B cell (primary cell): ENCODE results near the gene ZSCAN21. TPM values are rescaled to one million over a fixed set of nuclear protein-coding genes. Genes with fewer than 3 reads are reported as not detected.

Source experiments
- ATAC-seq: fragments of 200-7000 bp; cut with Tn5 transposase; one replicate; pipeline ENCODE4 v1.10.0; 2021; ENCODE audit warnings: low read depth, mild to moderate bottlenecking, moderate number of reproducible peaks, moderate library complexity
- CTCF ChIA-PET: fragments of 350-600 bp; sonication (Branson Sonifier 250); formaldehyde crosslinking; loops from one replicate; lab custom pipeline; 2021; ENCODE audit warnings: antibody characterized with exemption, inconsistent platforms; lab: Charles Lee
- POLR2A ChIA-PET: fragments of 350-600 bp; sonication (Branson Sonifier 250); formaldehyde crosslinking; loops from one replicate; lab custom pipeline; 2021; ENCODE audit warnings: antibody characterized with exemption; lab: Charles Lee
- DNase-seq: peaks from one replicate; pipeline ENCODE4 v3.0.0; 2013
- H2AFZ ChIP-seq: 2 replicates; pipeline ENCODE4 v1.6.1; 2012; ENCODE audit warnings: mild to moderate bottlenecking, low read depth, low read length; ENCODE audit not compliant: insufficient read depth, poor library complexity, severe bottlenecking
- H3K27ac ChIP-seq, 2 donors: 1 replicate in 1 of 2; 2 replicates in 1 of 2; pipeline ENCODE4 v1.5.1; 2012 to 2013; ENCODE audit warnings: low read length in 2 of 2, mild to moderate bottlenecking in 2 of 2, moderate library complexity in 1 of 2
- H3K27me3 ChIP-seq, 4 experiments: fragments of 200-600 bp in 1 of 4; sonication (generic) in 1 of 4; replicated peaks in 1 of 4; 1 replicate in 2 of 4; 2 replicates in 2 of 4; pipeline versions ENCODE4 v1.6.1 to v1.7.0; 2013 to 2016; ENCODE audit warnings: low read length in 3 of 4, mild to moderate bottlenecking in 2 of 4, mixed read lengths in 1 of 4, moderate library complexity in 1 of 4; ENCODE audit not compliant: insufficient read depth in 4 of 4, control insufficient read depth in 3 of 4; ENCODE audit errors: control extremely low read depth in 1 of 4
- H3K36me3 ChIP-seq, 2 experiments: replicated peaks in 1 of 2; 1 replicate in 1 of 2; 2 replicates in 1 of 2; pipeline versions ENCODE4 v1.6.1 to v1.7.1; 2013; ENCODE audit warnings: low read length in 1 of 2; ENCODE audit not compliant: insufficient read depth in 2 of 2, control insufficient read depth in 1 of 2; ENCODE audit errors: control extremely low read depth in 1 of 2, extremely low read depth in 1 of 2
- H3K4me1 ChIP-seq, 2 donors: fragments of 200-600 bp in 1 of 2; sonication (generic) in 1 of 2; 1 replicate in 1 of 2; 2 replicates in 1 of 2; pipeline versions ENCODE4 v1.5.1 to v1.6.1; 2013 to 2017; ENCODE audit warnings: low read length in 2 of 2; ENCODE audit not compliant: control insufficient read depth in 2 of 2, insufficient read depth in 2 of 2
- H3K4me2 ChIP-seq: replicated peaks from 2 replicates; pipeline ENCODE3; 2012; ENCODE audit warnings: mild to moderate bottlenecking, low read depth, low read length; ENCODE audit not compliant: poor library complexity, severe bottlenecking
- H3K4me3 ChIP-seq, 5 experiments: fragments of 200-600 bp in 1 of 5; sonication (generic) in 1 of 5; 1 replicate in 3 of 5; 2 replicates in 2 of 5; pipeline versions ENCODE4 v1.5.1 to v1.7.0; 2011 to 2016; ENCODE audit warnings: low read length in 4 of 5, mild to moderate bottlenecking in 4 of 5, low read depth in 2 of 5, control low read depth in 1 of 5, moderate library complexity in 1 of 5; ENCODE audit not compliant: insufficient read depth in 1 of 5; ENCODE audit errors: control extremely low read depth in 1 of 5, extremely low read depth in 1 of 5
- H3K79me2 ChIP-seq: fragments of 200-600 bp; sonication (generic); one replicate; pipeline ENCODE4 v1.6.0; 2016; ENCODE audit warnings: low read length; ENCODE audit not compliant: control insufficient read depth, insufficient read depth
- H3K9ac ChIP-seq: fragments of 200-600 bp; sonication (generic); 2 replicates; pipeline ENCODE4 v1.6.1; 2017; ENCODE audit warnings: mild to moderate bottlenecking, low read length, moderate library complexity
- H3K9me3 ChIP-seq, 3 donors: one replicate each; pipeline versions ENCODE4 v1.6.1 to v1.7.1; 2013; ENCODE audit warnings: low read length in 2 of 3; ENCODE audit not compliant: control insufficient read depth in 2 of 3, insufficient read depth in 1 of 3; ENCODE audit errors: control extremely low read depth in 1 of 3
- H4K20me1 ChIP-seq: 2 replicates; pipeline ENCODE4 v1.6.0; 2012; ENCODE audit warnings: mild to moderate bottlenecking, low read length; ENCODE audit not compliant: insufficient read depth, control insufficient read depth, poor library complexity, severe bottlenecking
- H3K27ac Mint-ChIP-seq: one replicate; pipeline ENCODE4 v1.8.0; 2021; ENCODE audit warnings: mixed read lengths
- H3K27me3 Mint-ChIP-seq: one replicate; pipeline ENCODE4 v1.8.0; 2021; ENCODE audit warnings: mixed read lengths
- H3K4me1 Mint-ChIP-seq: one replicate; pipeline ENCODE4 v1.8.0; 2021; ENCODE audit warnings: mixed read lengths
- H3K4me3 Mint-ChIP-seq: one replicate; pipeline ENCODE4 v1.8.0; 2021; ENCODE audit warnings: mixed read lengths
- H3K9me3 Mint-ChIP-seq: one replicate; pipeline ENCODE4 v1.8.0; 2022; ENCODE audit warnings: mixed read lengths; ENCODE audit not compliant: insufficient read depth
- CTCF ChIP-seq: fragments of 200-600 bp; IDR thresholded peaks from one replicate; pipeline ENCODE4 v1.8.0; 2022; ENCODE audit warnings: antibody characterized with exemption, mild to moderate bottlenecking
- EZH2 ChIP-seq: IDR thresholded peaks from 2 replicates; pipeline ENCODE4 v1.6.1; 2012; ENCODE audit warnings: borderline replicate concordance, low read depth, mild to moderate bottlenecking, moderate library complexity, low read length; ENCODE audit not compliant: insufficient read depth, poor library complexity, severe bottlenecking
- WGBS: methylation state at CpG from one replicate; pipeline ENCODE4 v1.1.5; 2013; ENCODE audit warnings: missing lambda C conversion rate; ENCODE audit not compliant: insufficient coverage; 5-methylcytosine and 5-hydroxymethylcytosine counted together
- intact Hi-C: fragments of 100-400 bp; cut with micrococcal nuclease; formaldehyde crosslinking; loops from one replicate; pipeline ENCODE4 v1.10.0; 2022
- polyA plus RNA-seq: library from polyadenylated mRNA; depleted of rRNA; stranded (reverse); fragments of >200 nt; gene quantifications from 2 replicates; pipeline ENCODE4 v1.2.3, GENCODE V29; 2012
- total RNA-seq, 2 donors: library from RNA; stranded (reverse); fragments of 120-200 nt in 1 of 2; gene quantifications; 1 replicate in 1 of 2; 2 replicates in 1 of 2; pipeline versions ENCODE4 v1.2.3 to v1.2.4, GENCODE V29; 2013 to 2022

Gene ZSCAN21
- total and polyA plus RNA-seq, 2 donors (not counting 1 experiment from before 2014, with no cell fraction given), result 6.7 to 13.2 TPM

DNA sequence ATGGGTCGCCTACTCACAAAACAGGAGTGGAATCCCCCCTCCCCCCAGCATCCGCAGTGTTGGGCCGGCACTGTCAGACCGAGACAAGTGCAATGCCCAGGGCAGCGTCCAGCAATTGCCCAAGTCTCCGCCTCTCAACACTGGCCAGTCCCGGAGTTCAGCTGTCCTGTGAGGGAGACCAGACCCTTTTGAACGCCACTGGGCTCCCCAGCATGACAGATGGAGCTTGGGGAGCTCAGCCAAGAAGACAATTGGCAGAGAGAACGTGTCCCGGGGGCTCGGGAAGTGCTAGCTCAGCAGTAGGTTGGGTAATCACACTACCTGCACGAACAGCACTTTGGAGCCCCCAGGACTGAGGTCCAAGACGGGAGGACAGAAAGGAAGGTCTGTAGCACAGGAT lies 43.9 kb downstream of the ZSCAN21 start:
- H3K36me3 ChIP-seq, result peaks cover 2 to 78% of the 10 kb centered on the region in 2 experiments
- intact Hi-C loops, result no loop called here
- no peaks in the 10 kb centered on the region for H3K27me3 ChIP-seq
- H3K79me2 ChIP-seq, result peaks cover 19% of the 10 kb centered on the region
- peaks cover 43% of the 10 kb centered on the region for H4K20me1 ChIP-seq
- CTCF ChIA-PET, result no interaction called here
- H3K27me3 Mint-ChIP-seq, result no peaks in the 10 kb centered on the region
- H3K4me2 ChIP-seq, result no peak overlapping the region
- DNase-seq (no peak), ATAC-seq (no peak)
- no peak for TF ChIP-seq CTCF
- TF ChIP-seq EZH2, result no peak
- H3K4me3 ChIP-seq, result no peak overlapping the region
- 91% methylated on average over 13 of the region's 13 CpGs for WGBS
- peaks cover 21% of the 10 kb centered on the region for H3K4me1 Mint-ChIP-seq
- no peaks in the 10 kb centered on the region for H3K9me3 ChIP-seq
- no peak overlapping the region for H3K27ac Mint-ChIP-seq
- peaks cover 7 to 11% of the 10 kb centered on the region in 2 donors for H3K4me1 ChIP-seq
- POLR2A ChIA-PET, result interaction anchor here (0.6 kb wide), 1 partner anchor 9 kb away, joined by 4 read pairs; no protein-coding TSS in a partner anchor
- no peak overlapping the region for H3K27ac ChIP-seq
- H3K9me3 Mint-ChIP-seq, result no peaks in the 10 kb centered on the region
- H2AFZ ChIP-seq, result no peak overlapping the region
- H3K9ac ChIP-seq, result no peak overlapping the region
- no peak overlapping the region for H3K4me3 Mint-ChIP-seq

GRCh38 chr7:100093925-100094486 lies 44.4 kb downstream of the ZSCAN21 start:
- Histone ChIP-seq H4K20me1 (peaks cover 47% of the 10 kb centered on the region), H3K36me3 (peaks cover 2 to 83% of the 10 kb centered on the region in 2 experiments), H3K4me2 (no peak overlapping the region), H3K27ac (no peak overlapping the region), H3K4me3 (no peak overlapping the region), H2AFZ (no peak overlapping the region), H3K27me3 (no peaks in the 10 kb centered on the region), H3K4me1 (peaks cover 7 to 12% of the 10 kb centered on the region in 2 donors), H3K9ac (no peak overlapping the region), H3K79me2 (peaks cover 22% of the 10 kb centered on the region), H3K9me3 (no peaks in the 10 kb centered on the region)
- ChIA-PET CTCF (no interaction called here), POLR2A (no interaction called here)
- WGBS, result 96% methylated on average over 16 of the region's 16 CpGs
- ATAC-seq (no peak), DNase-seq (no peak)
- no peak overlapping the region for H3K4me3 Mint-ChIP-seq
- no peaks in the 10 kb centered on the region for H3K27me3 Mint-ChIP-seq
- H3K27ac Mint-ChIP-seq, result no peak overlapping the region
- TF ChIP-seq EZH2 (no peak), CTCF (no peak)
- H3K9me3 Mint-ChIP-seq, result no peaks in the 10 kb centered on the region
- intact Hi-C loops, result no loop called here
- peaks cover 24% of the 10 kb centered on the region for H3K4me1 Mint-ChIP-seq
